Caki2 (cell line): ENCODE measurements around the gene TTYH1. TPM values are rescaled to one million over a fixed set of nuclear protein-coding genes. Genes with fewer than 3 reads are reported as not detected.
"Not testable (repeated sequence)": the region's sequence is repeated elsewhere in the genome, so short reads cannot be mapped to it uniquely, and the experiment has no call there.

Source experiments
- DNase-seq: peaks from one replicate; pipeline ENCODE4 v3.0.0-alpha.2; 2015; ENCODE audit warnings: low read depth
- in situ Hi-C: cut with HindIII; loops from 2 replicates; pipeline ENCODE4 v1.10.0; 2016; ENCODE audit warnings: low sequenced_read_pairs, low pct_unique_long_range_greater_than_20kb, mixed read lengths
- total RNA-seq: library from RNA; depleted of rRNA; stranded (reverse); fragments of >200 nt; shearing (Covaris generic); gene quantifications from 2 replicates; pipeline ENCODE4 v1.2.3, GENCODE V29; 2014; ENCODE audit warnings: low replicate concordance

TTYH1 gene
- total RNA-seq, 1 experiment from 2014 or later = not detected

- in situ Hi-C loops = no loop called here
Observed at GRCh38 chr19:54431255-54431838, 16.1 kb downstream of the TTYH1 start.

GRCh38 chr19:54432144-54432738 is 17.0 kb downstream of the TTYH1 start:
- peak; percentile 12 for DNase-seq
- in situ Hi-C loops = no loop called here

More at GRCh38 chr19:54431255-54431838, 16.1 kb downstream of the TTYH1 start:
- DNase-seq = peak; percentile 17

- no peak for DNase-seq
- in situ Hi-C loops = no loop called here
Observed at GRCh38 chr19:54433697-54434096, 18.4 kb downstream of the TTYH1 start.

GRCh38 chr19:54434112-54434872 is 19.0 kb downstream of the TTYH1 start:
- no peak for DNase-seq
- in situ Hi-C loops = no loop called here

GRCh38 chr19:54434873-54435214 is 19.6 kb downstream of the TTYH1 start:
- in situ Hi-C loops = no loop called here
- no peak for DNase-seq

GRCh38 chr19:54435551-54436016 is 20.3 kb downstream of the TTYH1 start:
- in situ Hi-C loops = no loop called here
- no peak for DNase-seq

GRCh38 chr19:54436031-54436523 is 20.8 kb downstream of the TTYH1 start:
- no peak for DNase-seq
- in situ Hi-C loops = no loop called here

GRCh38 chr19:54436628-54437252 is 21.5 kb downstream of the TTYH1 start:
- no peak for DNase-seq
- in situ Hi-C loops = no loop called here

GRCh38 chr19:54439174-54439851 is 24.0 kb downstream of the TTYH1 start:
- peak; percentile 30 for DNase-seq
- in situ Hi-C loops = no loop called here

GRCh38 chr19:54440641-54441040 is 25.4 kb downstream of the TTYH1 start:
- in situ Hi-C loops = no loop called here
- no peak for DNase-seq

GRCh38 chr19:54444737-54445136 is 29.5 kb downstream of the TTYH1 start:
- no peak for DNase-seq
- in situ Hi-C loops = no loop called here

GRCh38 chr19:54446349-54446748 is 31.1 kb downstream of the TTYH1 start:
- not testable (repeated sequence) for DNase-seq

GRCh38 chr19:54448040-54448773 is 32.9 kb downstream of the TTYH1 start:
- DNase-seq = peak; percentile 73
- in situ Hi-C loops = no loop called here

More at GRCh38 chr19:54446349-54446748, 31.1 kb downstream of the TTYH1 start:
- in situ Hi-C loops = not testable (repeated sequence)

GRCh38 chr19:54448774-54449700 is 33.8 kb downstream of the TTYH1 start, which contains the start of gene LENG8:
Gene LENG8 (plus strand): TSS chr19:54449199. CDS start chr19:54451345, 2,146 bp downstream.
- in situ Hi-C loops = no loop called here
- peak; percentile 98 for DNase-seq

GRCh38 chr19:54449701-54450069 is 34.4 kb downstream of the TTYH1 start:
- in situ Hi-C loops = no loop called here

GRCh38 chr19:54451331-54451871 is 36.1 kb downstream of the TTYH1 start:
- DNase-seq = peak; percentile 87
- in situ Hi-C loops = no loop called here

More at GRCh38 chr19:54449701-54450069, 34.4 kb downstream of the TTYH1 start:
- no peak for DNase-seq
